ENCODE data around the gene RAB9B. TPM values are rescaled to one million over a fixed set of nuclear protein-coding genes. Genes with fewer than 3 reads are reported as not detected.

Gene RAB9B
- total and polyA plus RNA-seq, 2 of the 13 experiments (the other 11 are each of a cell fraction or from before 2014, with no cell fraction given), result 0.04 TPM; not detected in 1

- TF ChIP-seq ZNF318 (CRISPR knock-in tag; IDR thresholded peaks at IDR 0.05) (no peak), ZSCAN31 (CRISPR knock-in tag; IDR thresholded peaks at IDR 0.05; ENCODE audit: low read depth) (no peak), ZNF780A (CRISPR knock-in tag; IDR thresholded peaks at IDR 0.05) (no peak), ZNF709 (CRISPR knock-in tag; IDR thresholded peaks at IDR 0.05) (no peak), ZNF776 (CRISPR knock-in tag; IDR thresholded peaks at IDR 0.05) (no peak), MBNL3 (CRISPR knock-in tag; conservative IDR thresholded peaks at IDR 0.05) (no peak), MAZ (IDR thresholded peaks at IDR 0.05; ENCODE audit: borderline replicate concordance, low read depth, low read length) (no peak), MAZ (CRISPR knock-in tag; IDR thresholded peaks at IDR 0.05; ENCODE audit: low read depth) (no peak)
These were observed 14.3 kb upstream of the RAB9B start (continued) for GRCh38 chrX:103846386-103846785.
